Body of pancreas (tissue), 4 donors: Measurements from ENCODE around the gene RBMX.
"Not testable (repeated sequence)": the region's sequence is repeated elsewhere in the genome, so short reads cannot be mapped to it uniquely, and the experiment has no call there.

Source experiments
- POLR2A ChIP-seq, 3 donors: fragments of 450-650 bp; IDR thresholded peaks; one replicate each; pipeline ENCODE4 v1.6.1; 2016; ENCODE audit warnings: antibody characterized with exemption in 3 of 3, mild to moderate bottlenecking in 2 of 3
- TF ChIP-seq, protein P1 (sequence below), 7 experiments: fragments of 450-650 bp in 4 of 7; fragments of 200-600 bp in 3 of 7; sonication (generic) in 3 of 7; IDR thresholded peaks; one replicate each; pipeline ENCODE4 v1.5.1; 2016 to 2019; ENCODE audit warnings: antibody characterized with exemption in 7 of 7

DNA sequence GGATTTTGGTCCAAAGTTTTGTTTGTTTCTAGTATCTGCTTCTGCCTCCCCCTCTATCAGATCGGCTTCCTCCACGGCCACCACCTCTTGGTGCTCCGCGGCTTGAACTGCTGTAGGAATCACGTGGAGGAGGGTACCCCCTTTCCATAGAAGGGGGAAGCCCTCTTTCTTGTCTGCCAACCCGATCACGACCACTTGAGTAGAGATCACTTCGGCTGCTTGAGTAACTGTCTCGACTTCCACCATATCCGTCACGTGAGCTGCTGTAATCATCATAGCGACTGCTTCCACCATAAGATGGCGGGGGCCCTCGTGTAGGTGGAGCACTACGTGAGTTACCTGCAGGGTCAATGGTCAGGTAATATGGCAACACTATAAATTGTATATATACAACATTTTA, 6.4 kb downstream of the RBMX start:
- TF ChIP-seq POLR2A (IDR thresholded peaks at IDR 0.05), result not testable (repeated sequence)
- TF ChIP-seq, protein P1, sequence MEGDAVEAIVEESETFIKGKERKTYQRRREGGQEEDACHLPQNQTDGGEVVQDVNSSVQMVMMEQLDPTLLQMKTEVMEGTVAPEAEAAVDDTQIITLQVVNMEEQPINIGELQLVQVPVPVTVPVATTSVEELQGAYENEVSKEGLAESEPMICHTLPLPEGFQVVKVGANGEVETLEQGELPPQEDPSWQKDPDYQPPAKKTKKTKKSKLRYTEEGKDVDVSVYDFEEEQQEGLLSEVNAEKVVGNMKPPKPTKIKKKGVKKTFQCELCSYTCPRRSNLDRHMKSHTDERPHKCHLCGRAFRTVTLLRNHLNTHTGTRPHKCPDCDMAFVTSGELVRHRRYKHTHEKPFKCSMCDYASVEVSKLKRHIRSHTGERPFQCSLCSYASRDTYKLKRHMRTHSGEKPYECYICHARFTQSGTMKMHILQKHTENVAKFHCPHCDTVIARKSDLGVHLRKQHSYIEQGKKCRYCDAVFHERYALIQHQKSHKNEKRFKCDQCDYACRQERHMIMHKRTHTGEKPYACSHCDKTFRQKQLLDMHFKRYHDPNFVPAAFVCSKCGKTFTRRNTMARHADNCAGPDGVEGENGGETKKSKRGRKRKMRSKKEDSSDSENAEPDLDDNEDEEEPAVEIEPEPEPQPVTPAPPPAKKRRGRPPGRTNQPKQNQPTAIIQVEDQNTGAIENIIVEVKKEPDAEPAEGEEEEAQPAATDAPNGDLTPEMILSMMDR (IDR thresholded peaks at IDR 0.05), result not testable (repeated sequence)
